H1 (cell line): ENCODE measurements around the gene NCBP2. TPM values are rescaled to one million over a fixed set of nuclear protein-coding genes. Genes with fewer than 3 reads are reported as not detected.
A peak's percentile ranks its signal among the peaks of the same experiment; 100 is the strongest.

ENCODE experiments used
- CTCF ChIA-PET: fragments of 300-600 bp; sonication (Branson Sonifier 250); formaldehyde crosslinking; loops from one replicate; lab custom pipeline; 2021; ENCODE audit not compliant: partially characterized antibody; lab: Charles Lee
- POLR2A ChIA-PET: fragments of 300-600 bp; sonication (Branson Sonifier 250); formaldehyde crosslinking; loops from one replicate; lab custom pipeline; 2021; ENCODE audit warnings: inconsistent platforms; ENCODE audit not compliant: partially characterized antibody; lab: Charles Lee
- DNase-seq, 2 experiments: peaks; one replicate each; pipeline versions ENCODE4 v3.0.0 to v3.0.0-alpha.2; 2010 to 2022; ENCODE audit warnings: low spot score in 2 of 2, low read depth in 1 of 2, mixed read lengths in 1 of 2
- FAIRE-seq: peaks from 2 replicates; lab custom pipeline; 2011; peaks lifted over from hg19 to GRCh38; lab: Jason Lieb, UNC
- H2AFZ ChIP-seq: 2 replicates; pipeline ENCODE4 v1.8.1; 2012; ENCODE audit warnings: low read length, inconsistent platforms
- H2AK5ac ChIP-seq: 2 replicates; pipeline ENCODE4 v1.6.1; 2013; ENCODE audit warnings: low read depth, low read length
- H2BK120ac ChIP-seq: replicated peaks from 2 replicates; pipeline ENCODE3; 2013; ENCODE audit warnings: low read depth, low read length, inconsistent platforms
- H2BK12ac ChIP-seq: 2 replicates; pipeline ENCODE4 v1.6.1; 2013; ENCODE audit warnings: low read depth, low read length
- H2BK15ac ChIP-seq: 2 replicates; pipeline ENCODE4 v1.6.1; 2013; ENCODE audit warnings: low read length
- H2BK20ac ChIP-seq: 2 replicates; pipeline ENCODE4 v1.6.1; 2013; ENCODE audit warnings: low read length
- H2BK5ac ChIP-seq: 2 replicates; pipeline ENCODE4 v1.6.1; 2013; ENCODE audit warnings: low read depth, low read length
- H3K14ac ChIP-seq: 2 replicates; pipeline ENCODE4 v1.6.1; 2013; ENCODE audit warnings: inconsistent platforms; ENCODE audit not compliant: insufficient read length
- H3K18ac ChIP-seq: 2 replicates; pipeline ENCODE4 v1.6.1; 2013; ENCODE audit warnings: low read length; ENCODE audit errors: extremely low read depth
- H3K23ac ChIP-seq: 2 replicates; pipeline ENCODE4 v1.6.1; 2013; ENCODE audit warnings: inconsistent platforms; ENCODE audit not compliant: insufficient read length
- H3K23me2 ChIP-seq: 2 replicates; pipeline ENCODE4 v1.6.1; 2013; ENCODE audit warnings: low read depth, low read length
- H3K27ac ChIP-seq: 2 replicates; pipeline ENCODE4 v1.6.1; 2011; ENCODE audit warnings: low read depth, low read length, inconsistent platforms
- H3K27me3 ChIP-seq, 4 experiments: replicated peaks in 1 of 4; 1 replicate in 1 of 4; 2 replicates in 3 of 4; pipeline versions ENCODE4 v1.6.1 to v1.8.1; 2011 to 2013; ENCODE audit warnings: low read length in 3 of 4, mild to moderate bottlenecking in 3 of 4, inconsistent platforms in 2 of 4, mixed read lengths in 2 of 4, moderate library complexity in 1 of 4; ENCODE audit not compliant: control insufficient read depth in 3 of 4, insufficient read depth in 3 of 4; ENCODE audit errors: extremely low read depth in 1 of 4
- H3K36me3 ChIP-seq, 4 experiments: 2 replicates each; pipeline versions ENCODE4 v1.6.1 to v1.8.1; 2011 to 2013; ENCODE audit warnings: mild to moderate bottlenecking in 4 of 4, low read length in 3 of 4, moderate library complexity in 2 of 4, control low read depth in 1 of 4, inconsistent platforms in 1 of 4; ENCODE audit not compliant: insufficient read depth in 4 of 4, control insufficient read depth in 2 of 4
- H3K4ac ChIP-seq: replicated peaks from 2 replicates; pipeline ENCODE3; 2013; ENCODE audit warnings: low read length, low read depth, mixed read lengths, inconsistent platforms; ENCODE audit not compliant: insufficient read length
- H3K4me1 ChIP-seq, 4 experiments: replicated peaks in 1 of 4; 1 replicate in 1 of 4; 2 replicates in 3 of 4; pipeline versions ENCODE4 v1.6.1 to v1.8.1; 2011 to 2013; ENCODE audit warnings: low read length in 3 of 4, inconsistent platforms in 2 of 4, mixed read lengths in 1 of 4; ENCODE audit not compliant: insufficient read depth in 4 of 4, control insufficient read depth in 3 of 4
- H3K4me2 ChIP-seq, 2 experiments: 2 replicates each; pipeline versions ENCODE4 v1.6.1 to v1.8.1; 2011 to 2013; ENCODE audit warnings: low read depth in 2 of 2, low read length in 2 of 2, control low read depth in 1 of 2, inconsistent platforms in 1 of 2, mild to moderate bottlenecking in 1 of 2; ENCODE audit not compliant: insufficient read depth in 1 of 2
- H3K4me3 ChIP-seq, 4 experiments: fragments of 200-600, 300-600 bp in 1 of 4; sonication (generic), shearing (Covaris generic), sonication (Bioruptor Twin) in 1 of 4; 2 replicates each; pipeline versions ENCODE4 v1.5.1 to v1.8.1; 2011 to 2016; ENCODE audit warnings: low read length in 4 of 4, low read depth in 3 of 4, control low read depth in 2 of 4, inconsistent platforms in 2 of 4, mild to moderate bottlenecking in 2 of 4, mixed read lengths in 1 of 4, moderate library complexity in 1 of 4; ENCODE audit not compliant: insufficient read depth in 2 of 4; ENCODE audit errors: extremely low read depth in 1 of 4
- H3K56ac ChIP-seq: replicated peaks from 2 replicates; pipeline ENCODE3; 2013; ENCODE audit warnings: low read depth, mild to moderate bottlenecking, mixed read lengths, low read length, inconsistent platforms; ENCODE audit not compliant: insufficient read length
- H3K79me1 ChIP-seq: 2 replicates; pipeline ENCODE4 v1.6.1; 2013; ENCODE audit warnings: low read depth, low read length, control low read depth
- H3K79me2 ChIP-seq, 2 experiments: 2 replicates each; pipeline versions ENCODE4 v1.6.1 to v1.8.1; 2012 to 2013; ENCODE audit warnings: low read length in 2 of 2, mild to moderate bottlenecking in 2 of 2, inconsistent platforms in 1 of 2; ENCODE audit not compliant: insufficient read depth in 2 of 2, control insufficient read depth in 1 of 2
- H3K9ac ChIP-seq, 4 experiments: replicated peaks in 1 of 4; 1 replicate in 1 of 4; 2 replicates in 3 of 4; pipeline versions ENCODE4 v1.6.1 to v1.8.1; 2011 to 2013; ENCODE audit warnings: low read depth in 3 of 4, low read length in 3 of 4, control low read depth in 2 of 4, mild to moderate bottlenecking in 2 of 4, moderate library complexity in 2 of 4, inconsistent platforms in 1 of 4; ENCODE audit errors: extremely low read depth in 1 of 4
- H3K9me3 ChIP-seq, 2 experiments: 2 replicates each; pipeline versions ENCODE4 v1.6.1 to v1.8.1; 2012 to 2013; ENCODE audit warnings: mild to moderate bottlenecking in 2 of 2, moderate library complexity in 2 of 2, control low read depth in 1 of 2, inconsistent platforms in 1 of 2, low read depth in 1 of 2, low read length in 1 of 2, mixed read lengths in 1 of 2; ENCODE audit not compliant: insufficient read depth in 2 of 2
- H4K20me1 ChIP-seq, 2 experiments: replicated peaks in 1 of 2; 2 replicates each; pipeline versions ENCODE3 to v1.8.1; 2011 to 2013; ENCODE audit warnings: inconsistent platforms in 2 of 2, low read length in 2 of 2, mild to moderate bottlenecking in 1 of 2; ENCODE audit not compliant: insufficient read depth in 2 of 2, control insufficient read depth in 1 of 2
- H4K5ac ChIP-seq: 2 replicates; pipeline ENCODE4 v1.6.1; 2013; ENCODE audit warnings: low read length, low read depth, mixed read lengths, inconsistent platforms; ENCODE audit not compliant: insufficient read length
- H4K8ac ChIP-seq: 2 replicates; pipeline ENCODE4 v1.8.0; 2013; ENCODE audit warnings: mild to moderate bottlenecking, moderate library complexity, low read length, inconsistent platforms; ENCODE audit not compliant: insufficient read depth; ENCODE audit errors: extremely low read depth
- H4K91ac ChIP-seq: replicated peaks from 2 replicates; pipeline ENCODE3; 2013; ENCODE audit warnings: low read length, mixed read lengths, inconsistent platforms; ENCODE audit not compliant: insufficient read length
- ASH2L ChIP-seq: fragments of 200-600, 300-600 bp; sonication (generic); IDR thresholded peaks from one replicate; pipeline ENCODE4 v1.7.1; 2017; ENCODE audit warnings: low read length
- CBX8 ChIP-seq: fragments of 300-800, 300-1000 bp; sonication (generic); IDR thresholded peaks from 2 replicates; pipeline ENCODE4 v1.7.1; 2016; ENCODE audit warnings: low read depth, low read length, borderline replicate concordance
- CEBPB ChIP-seq: IDR thresholded peaks from 2 replicates; pipeline ENCODE4 v1.6.1; 2012; ENCODE audit warnings: low read depth, low read length
- CTCF ChIP-seq, 3 experiments: IDR thresholded peaks; 1 replicate in 2 of 3; 2 replicates in 1 of 3; pipeline versions ENCODE4 v1.5.1 to v1.6.1; 2011; ENCODE audit warnings: low read length in 3 of 3, mild to moderate bottlenecking in 3 of 3, inconsistent platforms in 2 of 3, low read depth in 1 of 3, moderate library complexity in 1 of 3; ENCODE audit not compliant: insufficient read depth in 1 of 3; ENCODE audit errors: control extremely low read depth in 1 of 3
- POLR2AphosphoS5 ChIP-seq: IDR thresholded peaks from 2 replicates; pipeline ENCODE4 v1.6.1; 2011; ENCODE audit warnings: low read depth, low read length
- POU5F1 ChIP-seq: IDR thresholded peaks from 2 replicates; pipeline ENCODE4 v1.6.1; 2011; ENCODE audit warnings: low read depth, mild to moderate bottlenecking, low read length, moderate library complexity
- SIX5 ChIP-seq: IDR thresholded peaks from 2 replicates; pipeline ENCODE4 v1.6.1; 2011; ENCODE audit warnings: mild to moderate bottlenecking, low read depth, low read length
- SP2 ChIP-seq: IDR thresholded peaks from 2 replicates; pipeline ENCODE4 v1.6.1; 2012; ENCODE audit warnings: mild to moderate bottlenecking, low read length, inconsistent platforms
- SRF ChIP-seq: IDR thresholded peaks from 2 replicates; pipeline ENCODE4 v1.6.1; 2011; ENCODE audit warnings: mild to moderate bottlenecking, low read depth, low read length, moderate library complexity
- TAF1 ChIP-seq: IDR thresholded peaks from 2 replicates; pipeline ENCODE4 v1.6.1; 2011; ENCODE audit warnings: mild to moderate bottlenecking, low read depth, low read length
- WGBS, 2 experiments: shearing (Covaris generic) in 1 of 2; methylation state at CpG; one replicate each; pipeline versions ENCODE4 v1.1.6 to v1.1.7; 2013 to 2015; ENCODE audit warnings: low lambda C conversion rate in 2 of 2, mixed read lengths in 2 of 2, inconsistent platforms in 1 of 2, low coverage in 1 of 2, missing lambda C conversion rate in 1 of 2; ENCODE audit not compliant: insufficient replicate concordance in 2 of 2, insufficient coverage in 1 of 2, insufficient read length in 1 of 2; ENCODE audit errors: extremely low coverage in 1 of 2, missing lambda C conversion rate in 1 of 2; 5-methylcytosine and 5-hydroxymethylcytosine counted together
- polyA plus RNA-seq, 7 experiments: library from polyadenylated mRNA; depleted of rRNA in 3 of 7; stranded (reverse) in 5 of 7; unstranded in 2 of 7; fragments of >200 nt in 5 of 7; fragments of 200-250 nt in 2 of 7; gene quantifications; 1 replicate in 5 of 7; 2 replicates in 1 of 7; 4 replicates in 1 of 7; pipeline versions ENCODE4 v1.2.1 to v1.2.3, GENCODE V29; 2011 to 2013; ENCODE audit warnings: missing spikeins in 2 of 7, mixed read lengths in 2 of 7
- total RNA-seq: library from RNA; stranded (reverse); fragmentation: NEBNext Ultra II Directional; extraction: Animal tissue kit (Norgen Biotek cat#: 25700); gene quantifications from 2 replicates; pipeline ENCODE4 v1.2.1, GENCODE V29; 2021

The NCBP2 gene
- total and polyA plus RNA-seq, 2 of the 8 experiments (the other 6 are each of a cell fraction or from before 2014, with no cell fraction given) = 34.1 to 100 TPM

DNA sequence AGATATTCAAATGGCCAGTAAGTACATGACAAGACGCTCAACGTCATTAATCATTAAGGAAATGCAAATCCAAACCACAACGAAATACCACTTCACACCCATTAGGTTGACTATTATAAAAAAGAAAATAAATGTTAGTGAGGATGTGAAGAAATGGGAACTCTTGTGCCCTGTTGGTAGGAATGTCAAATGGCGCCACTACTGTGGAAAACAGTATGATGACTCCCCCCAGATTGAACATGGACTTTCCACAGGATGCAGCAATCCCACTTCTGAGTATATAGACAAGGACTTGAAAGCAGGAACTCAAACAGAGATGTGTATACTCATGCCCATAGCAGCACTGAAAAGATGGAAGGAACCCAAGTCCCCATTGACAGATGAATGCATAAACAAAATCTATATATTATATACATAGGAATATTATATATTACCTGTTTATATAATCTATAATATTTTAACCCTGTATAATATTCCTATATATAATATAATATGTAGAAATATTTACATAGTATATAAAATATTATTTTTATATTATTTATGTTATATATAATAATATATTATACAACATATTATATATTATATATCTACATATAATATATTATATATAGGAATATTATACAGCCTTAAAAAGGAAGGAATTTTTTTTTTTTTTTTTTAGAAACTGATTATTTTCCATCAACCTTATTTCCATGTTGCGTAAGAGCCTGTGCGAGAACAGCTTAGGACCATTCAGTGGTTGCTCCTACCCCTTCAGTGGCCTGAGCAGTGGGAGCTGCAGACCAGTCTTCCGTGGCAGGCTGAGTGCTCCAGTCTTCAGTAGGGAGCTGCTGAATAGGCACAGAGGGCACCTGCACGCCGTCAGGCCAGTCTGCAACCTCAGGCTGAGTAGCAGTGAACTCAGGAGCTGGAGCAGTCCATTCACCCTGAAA lies 43.9 kb upstream of the NCBP2 start:
- DNase-seq (no peak), FAIRE-seq (no peak)
- Histone ChIP-seq H3K36me3 (no peaks in the 10 kb centered on the region), H3K79me1 (no peaks in the 10 kb centered on the region), H3K23me2 (no peaks in the 10 kb centered on the region), H3K4me1 (no peaks in the 10 kb centered on the region), H2BK12ac (no peak overlapping the region), H4K8ac (no peak overlapping the region; the same call in 1 of the 2 replicates), H2BK20ac (no peak overlapping the region), H3K18ac (no peak overlapping the region), H3K9me3 (no peaks in the 10 kb centered on the region), H3K9ac (no peak overlapping the region), H3K56ac (no peak overlapping the region), H3K4ac (no peak overlapping the region), H4K20me1 (peaks cover 0 to 1% of the 10 kb centered on the region in 2 experiments), H4K91ac (no peak overlapping the region), H3K4me2 (no peak overlapping the region), H3K14ac (no peak overlapping the region), H2AFZ (no peak overlapping the region), H3K23ac (no peak overlapping the region), H3K4me3 (no peak overlapping the region), H3K27ac (no peak overlapping the region), H2BK15ac (no peak overlapping the region), H4K5ac (no peak overlapping the region), H2AK5ac (no peak overlapping the region), H3K79me2 (no peaks in the 10 kb centered on the region), H2BK5ac (no peak overlapping the region), H3K27me3 (no peaks in the 10 kb centered on the region), H2BK120ac (no peak overlapping the region)
- POLR2A ChIA-PET = no interaction called here
- CTCF ChIA-PET = interaction anchor here (0.7 to 1.5 kb wide), 9 partner anchors 8 to 945 kb away, joined by 3 to 5 read pairs (median 4); no protein-coding TSS in a partner anchor
- WGBS, 2 experiments = 94% methylated on average over 9 of the region's 9 CpGs; no CpG with 5 or more reads in 1 of the 2 experiments
- TF ChIP-seq CBX8 = no peak
- no peak for TF ChIP-seq POU5F1
- no peak for TF ChIP-seq SP2
- no peak for TF ChIP-seq SRF
- TF ChIP-seq CTCF (IDR thresholded peaks at IDR 0.05; ENCODE audit: control extremely low read depth in 1 of 3, insufficient read depth in 1 of 3, low read depth in 1 of 3, low read length in 3 of 3) = peak in 1 of 3 experiments; percentile 18; a peak in 2 of 4 replicates
- TF ChIP-seq ASH2L = no peak
- no peak for TF ChIP-seq TAF1
- TF ChIP-seq SIX5 = no peak
- 0 out of 2 replicates have a peak, but pooled peaks have one; percentile 25 for TF ChIP-seq CEBPB
- TF ChIP-seq POLR2AphosphoS5 = no peak
